ENCODE measurements around the gene AVPR1B.

Gene AVPR1B

DNA sequence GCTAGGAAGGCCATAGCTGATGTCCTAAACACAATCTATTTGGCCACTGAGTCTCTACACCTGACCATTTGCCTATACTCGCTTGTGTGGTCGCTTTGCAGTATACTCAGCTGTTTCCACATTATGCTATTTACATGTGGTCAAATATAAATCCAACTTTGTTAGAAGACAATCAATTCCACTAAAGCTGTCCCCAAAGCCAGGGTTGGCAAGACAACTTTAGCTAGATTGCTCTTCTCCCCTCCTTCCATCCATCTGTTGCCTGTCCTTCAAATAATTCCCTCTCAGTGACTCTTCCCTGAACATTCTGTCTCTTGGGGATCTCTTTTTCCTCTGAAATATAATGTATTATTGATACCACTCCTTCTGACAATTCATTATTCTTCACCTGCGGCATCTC is 30.1 kb downstream of the AVPR1B start:
- no peak for DNase-seq (ENCODE audit: low read depth)
- TF ChIP-seq, protein P1, sequence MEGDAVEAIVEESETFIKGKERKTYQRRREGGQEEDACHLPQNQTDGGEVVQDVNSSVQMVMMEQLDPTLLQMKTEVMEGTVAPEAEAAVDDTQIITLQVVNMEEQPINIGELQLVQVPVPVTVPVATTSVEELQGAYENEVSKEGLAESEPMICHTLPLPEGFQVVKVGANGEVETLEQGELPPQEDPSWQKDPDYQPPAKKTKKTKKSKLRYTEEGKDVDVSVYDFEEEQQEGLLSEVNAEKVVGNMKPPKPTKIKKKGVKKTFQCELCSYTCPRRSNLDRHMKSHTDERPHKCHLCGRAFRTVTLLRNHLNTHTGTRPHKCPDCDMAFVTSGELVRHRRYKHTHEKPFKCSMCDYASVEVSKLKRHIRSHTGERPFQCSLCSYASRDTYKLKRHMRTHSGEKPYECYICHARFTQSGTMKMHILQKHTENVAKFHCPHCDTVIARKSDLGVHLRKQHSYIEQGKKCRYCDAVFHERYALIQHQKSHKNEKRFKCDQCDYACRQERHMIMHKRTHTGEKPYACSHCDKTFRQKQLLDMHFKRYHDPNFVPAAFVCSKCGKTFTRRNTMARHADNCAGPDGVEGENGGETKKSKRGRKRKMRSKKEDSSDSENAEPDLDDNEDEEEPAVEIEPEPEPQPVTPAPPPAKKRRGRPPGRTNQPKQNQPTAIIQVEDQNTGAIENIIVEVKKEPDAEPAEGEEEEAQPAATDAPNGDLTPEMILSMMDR (IDR thresholded peaks at IDR 0.05; ENCODE audit: control insufficient read depth, extremely low read depth, insufficient read depth): no peak
- H3K4me3 ChIP-seq (ENCODE audit: low read depth, low read length): no peak overlapping the region

DNA sequence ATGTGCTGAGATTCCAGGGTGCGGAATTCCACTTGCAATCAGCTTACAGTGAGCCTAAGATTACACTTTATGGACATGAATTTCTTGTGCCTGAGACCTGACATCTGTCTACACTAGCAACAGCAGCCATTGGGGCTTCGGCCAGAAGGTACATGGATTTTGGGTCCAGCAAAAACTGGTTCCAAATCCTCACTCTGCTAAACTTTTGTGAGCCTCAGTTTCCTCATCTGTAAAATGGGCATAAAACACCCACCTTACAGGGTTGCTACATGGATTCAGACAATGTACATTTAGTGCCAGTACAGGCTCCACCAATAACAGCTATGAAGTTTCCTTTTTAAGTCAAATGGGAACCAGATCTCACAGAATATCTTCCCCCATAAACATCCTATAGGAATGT is 33.4 kb downstream of the AVPR1B start:
- H3K4me3 ChIP-seq (ENCODE audit: low read depth, low read length): no peak overlapping the region
- TF ChIP-seq, protein P1 (IDR thresholded peaks at IDR 0.05; ENCODE audit: control insufficient read depth, extremely low read depth, insufficient read depth): no peak
- no peak for DNase-seq (ENCODE audit: low read depth)

DNA sequence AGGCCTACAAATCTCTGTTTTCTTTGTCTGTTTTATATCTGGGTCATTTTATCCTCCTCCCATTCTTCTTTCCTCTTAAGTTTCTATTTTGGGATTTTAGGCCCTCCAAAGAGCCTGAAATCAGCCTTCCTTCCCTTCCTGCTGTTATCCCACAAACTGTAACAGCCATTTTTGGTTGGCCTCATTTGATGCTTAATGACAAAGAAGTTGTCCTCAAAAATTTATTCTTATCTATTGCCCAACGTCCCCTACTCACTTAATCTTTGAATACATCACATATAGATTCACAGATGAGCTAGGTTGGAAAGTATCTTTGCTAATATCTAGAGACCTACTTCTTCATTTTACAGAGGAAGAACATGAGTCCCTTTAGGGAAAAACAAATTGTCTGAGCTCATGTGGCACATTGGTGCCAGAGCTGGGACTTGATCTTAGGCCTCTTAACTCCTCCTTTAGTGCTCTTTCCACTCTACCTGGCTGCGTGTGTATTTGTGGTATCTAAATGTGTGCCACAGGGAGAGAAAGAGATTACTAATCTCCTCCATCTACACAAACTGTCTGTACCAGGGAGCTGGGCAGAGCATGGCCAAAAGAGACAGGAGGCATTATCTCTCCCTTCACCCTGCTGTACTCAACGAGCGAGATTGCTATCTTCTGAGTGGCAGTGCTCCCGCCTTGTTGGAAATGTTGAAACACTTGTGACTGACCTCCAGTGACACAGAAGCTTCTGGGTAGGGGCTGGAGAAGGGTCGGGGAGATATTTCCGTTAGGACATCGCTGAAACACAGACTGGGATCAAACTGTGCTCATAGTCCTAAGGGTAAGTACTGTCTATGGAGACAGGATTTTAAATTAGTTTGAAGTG is 34.1 kb downstream of the AVPR1B start:
- DNase-seq (ENCODE audit: low read depth): no peak
- TF ChIP-seq, protein P1 (IDR thresholded peaks at IDR 0.05; ENCODE audit: control insufficient read depth, extremely low read depth, insufficient read depth): no peak
- no peak overlapping the region for H3K4me3 ChIP-seq (ENCODE audit: low read depth, low read length)

- H3K4me3 ChIP-seq (ENCODE audit: low read depth, low read length): no peak overlapping the region
- TF ChIP-seq, protein P1 (IDR thresholded peaks at IDR 0.05; ENCODE audit: control insufficient read depth, extremely low read depth, insufficient read depth): no peak
- no peak for DNase-seq (ENCODE audit: low read depth)
These were observed 35.3 kb downstream of the AVPR1B start for GRCh38 chr1:206081856-206082255.

DNA sequence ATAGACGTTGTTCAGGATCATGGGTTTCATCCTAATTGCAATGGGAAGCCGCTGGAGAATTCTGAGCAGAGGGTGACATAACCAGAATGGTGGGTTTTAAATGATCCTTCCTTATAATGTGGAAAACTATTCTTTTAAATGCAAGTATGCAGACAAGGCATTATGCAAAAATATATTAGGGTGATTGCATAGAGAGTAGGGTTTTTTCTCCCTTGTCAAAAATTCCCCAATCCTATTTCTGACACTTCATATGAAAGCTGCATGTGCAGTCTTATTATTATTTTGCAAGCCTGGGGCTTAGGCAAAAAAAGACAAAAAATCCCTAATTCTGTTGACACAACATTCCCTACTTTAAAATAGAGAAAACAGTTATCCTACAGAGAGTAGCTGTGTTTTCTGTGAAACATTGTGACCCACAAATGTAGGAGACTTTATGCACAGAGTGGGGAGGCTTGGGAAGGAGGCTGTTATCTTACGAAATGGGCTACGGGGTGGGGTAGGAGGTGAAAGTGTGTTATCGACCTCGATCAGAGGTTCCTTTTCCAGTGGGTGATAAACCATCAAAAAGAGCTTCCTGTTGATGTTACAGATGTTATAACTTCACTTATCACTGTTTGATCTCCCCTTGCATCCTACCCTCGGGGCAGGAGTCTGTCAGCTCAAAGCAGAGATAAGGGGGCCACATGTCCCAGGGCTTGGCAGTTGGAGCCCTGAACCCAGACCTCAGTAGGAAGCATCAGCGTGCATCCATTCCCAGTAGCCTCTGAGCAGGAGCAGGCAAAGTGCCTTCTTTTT is 37.0 kb downstream of the AVPR1B start:
- no peak for DNase-seq (ENCODE audit: low read depth)
- no peak overlapping the region for H3K4me3 ChIP-seq (ENCODE audit: low read depth, low read length)
- TF ChIP-seq, protein P1 (IDR thresholded peaks at IDR 0.05; ENCODE audit: control insufficient read depth, extremely low read depth, insufficient read depth): no peak

GRCh38 chr1:206079135-206079534 is 38.1 kb downstream of the AVPR1B start:
- no peak overlapping the region for H3K4me3 ChIP-seq (ENCODE audit: low read depth, low read length)
- TF ChIP-seq, protein P1 (IDR thresholded peaks at IDR 0.05; ENCODE audit: control insufficient read depth, extremely low read depth, insufficient read depth): no peak
- no peak for DNase-seq (ENCODE audit: low read depth)

All from LNCaP clone FGC (cell line).